Lung (tissue), 12 donors: ENCODE measurements around the gene TTBK2. TPM values are rescaled to one million over a fixed set of nuclear protein-coding genes. Genes with fewer than 3 reads are reported as not detected.

Experiments used
- ATAC-seq: fragments of 200-7000 bp; cut with Tn5 transposase; one replicate; pipeline ENCODE4 v1.9.1; 2020; ENCODE audit warnings: moderate number of reproducible peaks; ENCODE audit not compliant: insufficient read depth, low FRiP score
- DNase-seq, 3 donors: peaks; one replicate each; pipeline ENCODE4 v3.0.0-alpha.2; 2013 to 2017
- H3K27ac ChIP-seq, 2 donors: one replicate each; pipeline ENCODE4 v1.5.1; 2013; ENCODE audit warnings: mild to moderate bottlenecking in 2 of 2, moderate library complexity in 2 of 2, control low read depth in 1 of 2, inconsistent platforms in 1 of 2, low read depth in 1 of 2, low read length in 1 of 2
- H3K27me3 ChIP-seq, 3 donors: one replicate each; pipeline ENCODE4 v1.5.1; 2013; ENCODE audit warnings: low read length in 2 of 3; ENCODE audit not compliant: control insufficient read depth in 3 of 3, insufficient read depth in 3 of 3
- H3K36me3 ChIP-seq, 4 donors: one replicate each; pipeline ENCODE4 v1.5.1; 2013; ENCODE audit warnings: low read length in 4 of 4, mild to moderate bottlenecking in 1 of 4, moderate library complexity in 1 of 4; ENCODE audit not compliant: control insufficient read depth in 4 of 4, insufficient read depth in 4 of 4
- H3K4me1 ChIP-seq, 5 donors: one replicate each; pipeline ENCODE4 v1.5.1; 2013; ENCODE audit warnings: low read length in 5 of 5, mild to moderate bottlenecking in 2 of 5, moderate library complexity in 1 of 5; ENCODE audit not compliant: control insufficient read depth in 5 of 5, insufficient read depth in 5 of 5
- H3K4me3 ChIP-seq: one replicate; pipeline ENCODE4 v1.5.1; 2013; ENCODE audit warnings: mild to moderate bottlenecking, control low read depth, moderate library complexity
- H3K9ac ChIP-seq, 2 donors: one replicate each; pipeline ENCODE4 v1.5.1; 2013; ENCODE audit warnings: low read length in 2 of 2, control low read depth in 1 of 2; ENCODE audit not compliant: insufficient read depth in 1 of 2
- H3K9me3 ChIP-seq, 4 donors: one replicate each; pipeline ENCODE4 v1.5.1; 2013; ENCODE audit warnings: low read length in 3 of 4, mild to moderate bottlenecking in 1 of 4, moderate library complexity in 1 of 4; ENCODE audit not compliant: control insufficient read depth in 4 of 4, insufficient read depth in 3 of 4
- WGBS, 2 donors: extraction: QIAGEN DNeasy Blood & Tissue Kit; methylation state at CpG; one replicate each; pipeline ENCODE4 v1.1.7; 2013; 5-methylcytosine and 5-hydroxymethylcytosine counted together
- polyA plus RNA-seq, 2 donors: library from polyadenylated mRNA; stranded (reverse); fragments of 200-250 nt; gene quantifications; one replicate each; pipeline ENCODE4 v1.2.1, GENCODE V29; 2013
- total RNA-seq, 2 donors: library from RNA; depleted of rRNA in 1 of 2; stranded (reverse); fragments of >200 nt in 1 of 2; gene quantifications; one replicate each; pipeline ENCODE4 v1.2.1, GENCODE V29; 2014 to 2021
- TF ChIP-seq, protein P1 (sequence below): IDR thresholded peaks from 2 replicates; pipeline ENCODE4 v1.5.1; 2012; ENCODE audit warnings: mild to moderate bottlenecking; ENCODE audit errors: control extremely low read depth, extremely low read depth
- donor health status: control.
- donor health status: control.
- donor health status: Bipolar disorder and iron deficiency.
- donor health status: healthy.
- donor health status: DM: yes; HTN: yes; CAD: no.

Gene TTBK2
- total and polyA plus RNA-seq, 4 donors, result 2.5 to 27.5 (median 9.5) TPM

DNA sequence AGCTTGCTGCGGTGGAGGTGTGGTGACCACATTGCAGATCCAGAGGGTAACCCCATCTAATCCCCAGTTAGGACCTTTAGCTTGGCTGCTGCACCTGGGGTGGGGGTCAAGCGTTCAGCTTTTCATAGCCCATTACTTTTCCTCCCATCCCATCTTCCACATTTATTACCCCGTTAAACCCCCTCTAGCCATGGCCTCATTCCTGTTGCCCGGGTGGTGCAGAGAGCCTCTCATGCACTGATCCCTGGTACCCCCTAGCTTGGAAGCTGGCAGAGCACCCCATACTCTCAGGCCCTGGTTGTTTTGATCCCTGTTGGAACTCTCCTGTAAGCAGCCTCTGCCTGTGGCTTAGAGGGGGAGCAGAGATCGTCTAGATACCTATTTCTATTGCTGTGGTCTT is 204.5 kb downstream of the TTBK2 start:
- DNase-seq, result no peak
- no peak for ATAC-seq
- H3K27me3 ChIP-seq, result no peaks in the 10 kb centered on the region
- peaks cover 0 to 7% (median 0%) of the 10 kb centered on the region in 5 donors for H3K4me1 ChIP-seq
- peaks cover 5 to 17% (median 15%) of the 10 kb centered on the region in 4 donors for H3K36me3 ChIP-seq
- H3K27ac ChIP-seq, result no peak overlapping the region
- no peak overlapping the region for H3K4me3 ChIP-seq
- no peaks in the 10 kb centered on the region for H3K9me3 ChIP-seq
- TF ChIP-seq, protein P1, sequence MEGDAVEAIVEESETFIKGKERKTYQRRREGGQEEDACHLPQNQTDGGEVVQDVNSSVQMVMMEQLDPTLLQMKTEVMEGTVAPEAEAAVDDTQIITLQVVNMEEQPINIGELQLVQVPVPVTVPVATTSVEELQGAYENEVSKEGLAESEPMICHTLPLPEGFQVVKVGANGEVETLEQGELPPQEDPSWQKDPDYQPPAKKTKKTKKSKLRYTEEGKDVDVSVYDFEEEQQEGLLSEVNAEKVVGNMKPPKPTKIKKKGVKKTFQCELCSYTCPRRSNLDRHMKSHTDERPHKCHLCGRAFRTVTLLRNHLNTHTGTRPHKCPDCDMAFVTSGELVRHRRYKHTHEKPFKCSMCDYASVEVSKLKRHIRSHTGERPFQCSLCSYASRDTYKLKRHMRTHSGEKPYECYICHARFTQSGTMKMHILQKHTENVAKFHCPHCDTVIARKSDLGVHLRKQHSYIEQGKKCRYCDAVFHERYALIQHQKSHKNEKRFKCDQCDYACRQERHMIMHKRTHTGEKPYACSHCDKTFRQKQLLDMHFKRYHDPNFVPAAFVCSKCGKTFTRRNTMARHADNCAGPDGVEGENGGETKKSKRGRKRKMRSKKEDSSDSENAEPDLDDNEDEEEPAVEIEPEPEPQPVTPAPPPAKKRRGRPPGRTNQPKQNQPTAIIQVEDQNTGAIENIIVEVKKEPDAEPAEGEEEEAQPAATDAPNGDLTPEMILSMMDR, result no peak
- 91 to 98% methylated on average over 5 of the region's 5 CpGs for WGBS, 2 donors
- H3K9ac ChIP-seq, result no peak overlapping the region

DNA sequence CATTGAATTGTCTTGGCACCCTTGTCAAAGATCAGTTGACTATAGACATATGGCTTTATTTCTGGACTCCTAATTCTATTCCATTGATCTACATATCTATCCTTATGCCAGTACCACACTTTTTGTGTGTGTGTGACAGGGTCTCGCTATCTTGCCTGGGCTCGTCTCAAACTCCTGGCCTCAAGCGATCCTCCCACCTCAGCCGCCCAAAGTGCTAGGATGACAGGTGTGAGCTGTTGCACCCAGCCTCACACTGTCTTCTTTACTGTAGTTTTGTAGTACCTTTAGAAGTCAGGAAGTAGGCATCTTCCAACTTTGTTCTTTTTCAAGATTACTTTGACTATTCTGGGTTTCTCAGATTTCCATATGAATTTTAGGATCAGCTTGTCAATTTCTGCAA is 208.0 kb downstream of the TTBK2 start:
- no peaks in the 10 kb centered on the region for H3K9me3 ChIP-seq
- H3K4me1 ChIP-seq, result peaks cover 0 to 7% (median 0%) of the 10 kb centered on the region in 5 donors
- no peak overlapping the region for H3K4me3 ChIP-seq
- H3K27me3 ChIP-seq, result no peaks in the 10 kb centered on the region
- DNase-seq, result no peak
- no peak overlapping the region for H3K27ac ChIP-seq
- H3K36me3 ChIP-seq, result peaks cover 0 to 2% (median 0%) of the 10 kb centered on the region in 4 donors
- no peak for ATAC-seq
- 95 to 98% methylated on average over 4 of the region's 4 CpGs for WGBS, 2 donors
- TF ChIP-seq, protein P1, result no peak
- no peak overlapping the region for H3K9ac ChIP-seq

DNA sequence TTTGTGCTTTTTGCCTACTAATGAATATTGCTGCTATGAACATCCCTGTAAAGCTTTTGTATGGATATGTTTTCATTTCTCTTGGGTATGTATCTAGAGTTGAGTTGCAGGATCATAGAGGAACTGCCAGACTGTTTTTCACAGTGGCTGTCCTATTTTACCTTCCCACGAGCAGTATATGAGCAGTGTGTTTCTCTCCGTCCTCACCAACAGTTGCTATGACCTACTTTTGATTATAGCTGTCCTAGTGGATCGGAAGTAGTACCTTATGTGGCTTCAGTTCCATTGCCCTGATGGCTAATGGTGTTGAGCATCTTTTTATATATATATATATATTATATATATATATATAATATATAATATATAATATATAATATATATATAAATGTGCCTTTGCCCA is 208.8 kb downstream of the TTBK2 start:
- TF ChIP-seq, protein P1, result no peak
- WGBS, 2 donors, result 96 to 100% methylated on average over 3 of the region's 3 CpGs
- H3K4me3 ChIP-seq, result no peak overlapping the region
- H3K9ac ChIP-seq, result no peak overlapping the region
- H3K27me3 ChIP-seq, result no peaks in the 10 kb centered on the region
- no peak overlapping the region for H3K27ac ChIP-seq
- peaks cover 0 to 7% (median 0%) of the 10 kb centered on the region in 5 donors for H3K4me1 ChIP-seq
- DNase-seq, result no peak
- no peaks in the 10 kb centered on the region for H3K36me3 ChIP-seq
- H3K9me3 ChIP-seq, result no peaks in the 10 kb centered on the region
- no peak for ATAC-seq

DNA sequence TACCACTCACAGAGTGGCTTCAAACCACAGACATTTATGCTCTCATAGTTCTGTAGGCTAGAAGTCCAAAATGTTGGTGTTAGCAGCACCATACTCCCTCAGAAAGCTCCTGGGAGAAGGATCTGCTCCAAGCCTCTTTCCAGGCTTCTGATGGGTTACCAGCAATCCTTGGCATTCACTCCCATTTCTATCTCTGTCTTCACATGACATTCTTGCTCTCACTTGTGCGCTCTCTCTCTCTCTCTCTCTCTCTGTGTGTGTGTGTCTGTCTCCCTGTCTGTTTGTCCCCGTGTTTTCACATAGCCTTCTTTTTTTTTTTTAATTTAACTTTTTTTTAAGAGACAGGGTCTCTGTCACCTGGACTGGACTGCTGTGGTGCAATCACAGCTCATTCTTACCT is 209.9 kb downstream of the TTBK2 start:
- Histone ChIP-seq H3K4me1 (peaks cover 0 to 7% (median 0%) of the 10 kb centered on the region in 5 donors), H3K36me3 (no peaks in the 10 kb centered on the region), H3K9ac (no peak overlapping the region), H3K4me3 (no peak overlapping the region), H3K27ac (no peak overlapping the region), H3K9me3 (no peaks in the 10 kb centered on the region), H3K27me3 (no peaks in the 10 kb centered on the region)
- DNase-seq (no peak), ATAC-seq (no peak)
- TF ChIP-seq, protein P1, result no peak
- WGBS, 2 donors, result 91 to 97% methylated on average over 2 of the region's 2 CpGs
